Kidney epithelial cell (primary cell): ENCODE results near the gene RABGAP1L. TPM values are rescaled to one million over a fixed set of nuclear protein-coding genes. Genes with fewer than 3 reads are reported as not detected.

ENCODE experiments used
- DNase-seq: peaks from one replicate; pipeline ENCODE4 v3.0.0-alpha.2; 2010; ENCODE audit warnings: low read depth
- H3K27me3 ChIP-seq: 2 replicates; pipeline ENCODE4 v1.6.0; 2011; ENCODE audit warnings: low read length; ENCODE audit not compliant: control insufficient read depth, insufficient read depth
- H3K36me3 ChIP-seq: 2 replicates; pipeline ENCODE4 v1.5.1; 2011; ENCODE audit warnings: low read length; ENCODE audit not compliant: control insufficient read depth, insufficient read depth
- H3K4me3 ChIP-seq: 2 replicates; pipeline ENCODE4 v1.5.1; 2011; ENCODE audit warnings: low read depth, mild to moderate bottlenecking, control low read depth, low read length
- CTCF ChIP-seq: IDR thresholded peaks from 2 replicates; pipeline ENCODE4 v1.5.1; 2011; ENCODE audit warnings: mild to moderate bottlenecking, moderate library complexity, low read length, control low read depth, inconsistent platforms; ENCODE audit not compliant: insufficient read depth, poor library complexity, severe bottlenecking
- total RNA-seq: library from RNA; depleted of rRNA; stranded (reverse); fragments of >200 nt; gene quantifications from 2 replicates; pipeline ENCODE4 v1.2.3, GENCODE V29; 2015

Gene RABGAP1L
- total RNA-seq, 1 donor from 2014 or later, result 22.1 TPM

DNA sequence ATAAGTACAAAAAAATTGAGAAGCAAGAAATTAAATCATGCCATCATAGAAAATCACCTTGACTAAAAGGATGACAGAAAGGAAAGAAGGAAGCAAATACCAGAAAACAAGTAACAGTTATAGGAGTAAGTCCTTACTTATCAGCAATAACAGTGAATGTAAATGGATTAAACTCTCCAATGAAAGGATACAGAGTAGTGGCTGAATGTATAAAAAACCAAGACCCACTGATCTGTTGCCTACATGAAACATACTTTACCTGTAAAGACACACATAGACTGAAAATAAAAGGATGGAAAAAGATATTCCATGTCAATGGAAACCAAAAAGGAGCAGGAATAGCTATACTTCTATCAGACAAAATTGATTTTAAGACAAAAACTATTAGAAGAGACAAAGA, 52.2 kb downstream of the RABGAP1L start:
- Histone ChIP-seq H3K4me3 (no peak overlapping the region), H3K27me3 (no peaks in the 10 kb centered on the region), H3K36me3 (no peaks in the 10 kb centered on the region)
- TF ChIP-seq CTCF, result no peak
- DNase-seq, result no peak

- Histone ChIP-seq H3K4me3 (no peak overlapping the region), H3K27me3 (no peaks in the 10 kb centered on the region), H3K36me3 (no peaks in the 10 kb centered on the region)
- TF ChIP-seq CTCF, result no peak
- DNase-seq, result no peak
Measured at GRCh38 chr1:174215766-174216165, 56.4 kb downstream of the RABGAP1L start.

- Histone ChIP-seq H3K4me3 (no peak overlapping the region), H3K36me3 (no peaks in the 10 kb centered on the region), H3K27me3 (no peaks in the 10 kb centered on the region)
- no peak for TF ChIP-seq CTCF
- no peak for DNase-seq
Measured at GRCh38 chr1:174217248-174217647, 57.9 kb downstream of the RABGAP1L start.

- no peaks in the 10 kb centered on the region for H3K27me3 ChIP-seq
- DNase-seq, result no peak
- H3K36me3 ChIP-seq, result no peaks in the 10 kb centered on the region
- H3K4me3 ChIP-seq, result no peak overlapping the region
- peak; percentile 58 for TF ChIP-seq CTCF
Measured at GRCh38 chr1:174217787-174218574, 58.7 kb downstream of the RABGAP1L start.

DNA sequence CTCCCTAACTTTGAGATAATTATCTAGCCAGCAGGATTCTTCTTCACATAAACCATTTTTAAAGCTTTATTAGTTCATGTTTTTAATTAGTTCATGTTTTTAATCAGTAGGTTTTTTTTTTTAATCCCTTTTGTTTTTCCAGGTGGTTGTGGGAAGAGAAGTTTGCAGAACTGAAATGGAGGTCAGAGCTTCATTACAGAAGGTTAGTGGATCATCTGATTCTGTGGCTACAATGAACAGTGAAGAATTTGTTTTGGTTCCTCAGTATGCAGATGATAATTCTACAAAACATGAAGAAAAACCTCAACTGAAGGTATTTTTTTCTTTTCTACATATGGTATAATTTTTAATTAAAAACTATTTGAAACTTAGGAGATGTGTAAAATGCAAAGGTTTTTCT, 59.7 kb downstream of the RABGAP1L start:
- TF ChIP-seq CTCF, result no peak
- no peak for DNase-seq
- no peaks in the 10 kb centered on the region for H3K27me3 ChIP-seq

More for the DNA sequence above, 59.7 kb downstream of the RABGAP1L start:
- Histone ChIP-seq H3K36me3 (no peaks in the 10 kb centered on the region), H3K4me3 (no peak overlapping the region)
